ENCODE measurements around the gene PSMB10.

PSMB10 gene

GRCh38 chr16:67888331-67888730, 48.3 kb downstream of the PSMB10 start:
- TF ChIP-seq BCL11A (tag by site-specific recombination; IDR thresholded peaks at IDR 0.05; ENCODE audit: low read depth) (no peak), ZNF292 (tag by site-specific recombination; IDR thresholded peaks at IDR 0.05; ENCODE audit: borderline replicate concordance, low read depth) (no peak), KLF1 (tag by site-specific recombination; IDR thresholded peaks at IDR 0.05) (no peak), SCRT2 (tag by site-specific recombination; IDR thresholded peaks at IDR 0.05) (no peak), ZNF146 (tag by site-specific recombination; IDR thresholded peaks at IDR 0.05) (no peak), ZNF610 (tag by site-specific recombination; IDR thresholded peaks at IDR 0.05; ENCODE audit: borderline replicate concordance) (no peak), YY1 (tag by site-specific recombination; IDR thresholded peaks at IDR 0.05) (no peak), ZNF174 (tag by site-specific recombination; IDR thresholded peaks at IDR 0.05) (no peak), ZNF423 (tag by site-specific recombination; IDR thresholded peaks at IDR 0.05) (no peak), ATF2 (tag by site-specific recombination; IDR thresholded peaks at IDR 0.05; ENCODE audit: low read depth) (no peak), ZNF549 (tag by site-specific recombination; IDR thresholded peaks at IDR 0.05) (no peak), ZNF670 (tag by site-specific recombination; IDR thresholded peaks at IDR 0.05; ENCODE audit: low read depth) (no peak)
- TF ChIP-seq, protein P1, sequence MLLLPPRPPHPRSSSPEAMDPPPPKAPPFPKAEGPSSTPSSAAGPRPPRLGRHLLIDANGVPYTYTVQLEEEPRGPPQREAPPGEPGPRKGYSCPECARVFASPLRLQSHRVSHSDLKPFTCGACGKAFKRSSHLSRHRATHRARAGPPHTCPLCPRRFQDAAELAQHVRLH (tag by site-specific recombination; IDR thresholded peaks at IDR 0.05), result no peak
- no peak overlapping the region for H3K4me3 ChIP-seq (ENCODE audit: low read depth, low read length)
- H3K9me3 ChIP-seq (ENCODE audit: control insufficient read depth, insufficient read depth, low read depth, low read length), result no peaks in the 10 kb centered on the region
- ChIA-PET CTCF (interaction anchor here (0.8 to 1.2 kb wide), 2 partner anchors 48 to 367 kb away, joined by 3 to 4 read pairs; partner anchors contain the start of gene PSMB10), POLR2A (interaction anchor here (1.2 kb wide), 1 partner anchor 55 kb away, joined by 4 read pairs; no protein-coding TSS in a partner anchor)
- peaks cover 3% of the 10 kb centered on the region; the same call in 1 of the 2 replicates for H3K4me1 ChIP-seq (ENCODE audit: control insufficient read depth, insufficient read depth, low read length)
- H3K36me3 ChIP-seq (ENCODE audit: control insufficient read depth in 2 of 2, insufficient read depth in 1 of 2, low read length in 2 of 2), result peaks cover 0 to 23% of the 10 kb centered on the region in 2 experiments; a peak in 1 of 3 replicates
- H3K27ac ChIP-seq (ENCODE audit: extremely low read depth, low read depth, low read length), result no peak overlapping the region

DNA sequence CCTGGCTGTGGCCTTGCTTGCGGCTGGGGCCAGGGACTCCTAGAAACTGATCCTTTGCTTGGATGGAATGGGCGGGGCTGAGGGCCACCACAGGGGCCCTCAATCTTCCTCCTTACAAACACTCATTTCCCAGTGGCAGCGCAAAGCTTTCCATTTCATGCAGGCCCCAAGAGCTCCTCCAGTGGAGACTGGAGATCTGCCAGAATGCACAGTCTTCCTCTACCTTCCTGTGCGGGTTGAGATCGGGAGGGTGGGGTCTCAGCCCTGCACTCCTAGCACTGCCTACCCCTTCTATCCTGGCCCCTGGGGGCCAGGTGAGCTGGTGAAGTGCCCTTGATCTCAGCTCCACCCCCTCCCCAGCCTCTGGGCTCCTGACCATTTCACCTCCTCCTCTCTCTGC, 50.3 kb downstream of the PSMB10 start:
- Histone ChIP-seq H3K36me3 (ENCODE audit: control insufficient read depth in 2 of 2, insufficient read depth in 1 of 2, low read length in 2 of 2) (peaks cover 0 to 42% of the 10 kb centered on the region in 2 experiments; a peak in 1 of 3 replicates), H3K27ac (ENCODE audit: extremely low read depth, low read depth, low read length) (no peak overlapping the region), H3K4me3 (ENCODE audit: low read depth, low read length) (no peak overlapping the region), H3K4me1 (ENCODE audit: control insufficient read depth, insufficient read depth, low read length) (peaks cover 3% of the 10 kb centered on the region; the same call in 1 of the 2 replicates), H3K9me3 (ENCODE audit: control insufficient read depth, insufficient read depth, low read depth, low read length) (no peaks in the 10 kb centered on the region)
- ChIA-PET POLR2A (interaction anchor here (1.2 to 1.4 kb wide), 3 partner anchors 12 to 49 kb away, joined by 3 to 4 read pairs (median 3); no protein-coding TSS in a partner anchor), CTCF (interaction anchor here (0.6 to 1.4 kb wide), 5 partner anchors 11 to 71 kb away, joined by 3 to 5 read pairs (median 3); no protein-coding TSS in a partner anchor)
- TF ChIP-seq, protein P2, sequence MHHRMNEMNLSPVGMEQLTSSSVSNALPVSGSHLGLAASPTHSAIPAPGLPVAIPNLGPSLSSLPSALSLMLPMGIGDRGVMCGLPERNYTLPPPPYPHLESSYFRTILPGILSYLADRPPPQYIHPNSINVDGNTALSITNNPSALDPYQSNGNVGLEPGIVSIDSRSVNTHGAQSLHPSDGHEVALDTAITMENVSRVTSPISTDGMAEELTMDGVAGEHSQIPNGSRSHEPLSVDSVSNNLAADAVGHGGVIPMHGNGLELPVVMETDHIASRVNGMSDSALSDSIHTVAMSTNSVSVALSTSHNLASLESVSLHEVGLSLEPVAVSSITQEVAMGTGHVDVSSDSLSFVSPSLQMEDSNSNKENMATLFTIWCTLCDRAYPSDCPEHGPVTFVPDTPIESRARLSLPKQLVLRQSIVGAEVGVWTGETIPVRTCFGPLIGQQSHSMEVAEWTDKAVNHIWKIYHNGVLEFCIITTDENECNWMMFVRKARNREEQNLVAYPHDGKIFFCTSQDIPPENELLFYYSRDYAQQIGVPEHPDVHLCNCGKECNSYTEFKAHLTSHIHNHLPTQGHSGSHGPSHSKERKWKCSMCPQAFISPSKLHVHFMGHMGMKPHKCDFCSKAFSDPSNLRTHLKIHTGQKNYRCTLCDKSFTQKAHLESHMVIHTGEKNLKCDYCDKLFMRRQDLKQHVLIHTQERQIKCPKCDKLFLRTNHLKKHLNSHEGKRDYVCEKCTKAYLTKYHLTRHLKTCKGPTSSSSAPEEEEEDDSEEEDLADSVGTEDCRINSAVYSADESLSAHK (tag by site-specific recombination; IDR thresholded peaks at IDR 0.05), result peak; percentile 96
- peak; percentile 72 for TF ChIP-seq ZNF513 (tag by site-specific recombination; IDR thresholded peaks at IDR 0.05)
- TF ChIP-seq, protein P3, sequence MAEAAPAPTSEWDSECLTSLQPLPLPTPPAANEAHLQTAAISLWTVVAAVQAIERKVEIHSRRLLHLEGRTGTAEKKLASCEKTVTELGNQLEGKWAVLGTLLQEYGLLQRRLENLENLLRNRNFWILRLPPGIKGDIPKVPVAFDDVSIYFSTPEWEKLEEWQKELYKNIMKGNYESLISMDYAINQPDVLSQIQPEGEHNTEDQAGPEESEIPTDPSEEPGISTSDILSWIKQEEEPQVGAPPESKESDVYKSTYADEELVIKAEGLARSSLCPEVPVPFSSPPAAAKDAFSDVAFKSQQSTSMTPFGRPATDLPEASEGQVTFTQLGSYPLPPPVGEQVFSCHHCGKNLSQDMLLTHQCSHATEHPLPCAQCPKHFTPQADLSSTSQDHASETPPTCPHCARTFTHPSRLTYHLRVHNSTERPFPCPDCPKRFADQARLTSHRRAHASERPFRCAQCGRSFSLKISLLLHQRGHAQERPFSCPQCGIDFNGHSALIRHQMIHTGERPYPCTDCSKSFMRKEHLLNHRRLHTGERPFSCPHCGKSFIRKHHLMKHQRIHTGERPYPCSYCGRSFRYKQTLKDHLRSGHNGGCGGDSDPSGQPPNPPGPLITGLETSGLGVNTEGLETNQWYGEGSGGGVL (tag by site-specific recombination; IDR thresholded peaks at IDR 0.05), result no peak
